Mesodermal cell (in vitro differentiated cells): Measurements from ENCODE around the gene ATP10A.

Experiments used
- H3K27ac ChIP-seq: 2 replicates; pipeline ENCODE4 v1.7.0; 2013; ENCODE audit warnings: mild to moderate bottlenecking, low read depth, low read length, moderate library complexity; ENCODE audit not compliant: severe bottlenecking
- H3K36me3 ChIP-seq: 2 replicates; pipeline ENCODE4 v1.7.1; 2013; ENCODE audit warnings: mild to moderate bottlenecking, low read length, moderate library complexity; ENCODE audit not compliant: control insufficient read depth, insufficient read depth
- H3K4me1 ChIP-seq: one replicate; pipeline ENCODE4 v1.7.1; 2013; ENCODE audit warnings: mild to moderate bottlenecking, low read length; ENCODE audit not compliant: insufficient read depth, control insufficient read depth, poor library complexity, severe bottlenecking
- H3K4me3 ChIP-seq: 2 replicates; pipeline ENCODE4 v1.7.0; 2013; ENCODE audit warnings: low read length, control low read depth, mild to moderate bottlenecking; ENCODE audit not compliant: insufficient read depth, poor library complexity, severe bottlenecking; ENCODE audit errors: extremely low read depth
- H3K9me3 ChIP-seq: 2 replicates; pipeline ENCODE4 v1.7.1; 2013; ENCODE audit warnings: mild to moderate bottlenecking, low read length, moderate library complexity; ENCODE audit not compliant: control insufficient read depth
- WGBS, 2 experiments: methylation state at CpG; one replicate each; pipeline ENCODE4 v1.1.5; 2013; ENCODE audit warnings: missing lambda C conversion rate in 2 of 2; ENCODE audit not compliant: insufficient coverage in 2 of 2; 5-methylcytosine and 5-hydroxymethylcytosine counted together

Gene ATP10A

DNA sequence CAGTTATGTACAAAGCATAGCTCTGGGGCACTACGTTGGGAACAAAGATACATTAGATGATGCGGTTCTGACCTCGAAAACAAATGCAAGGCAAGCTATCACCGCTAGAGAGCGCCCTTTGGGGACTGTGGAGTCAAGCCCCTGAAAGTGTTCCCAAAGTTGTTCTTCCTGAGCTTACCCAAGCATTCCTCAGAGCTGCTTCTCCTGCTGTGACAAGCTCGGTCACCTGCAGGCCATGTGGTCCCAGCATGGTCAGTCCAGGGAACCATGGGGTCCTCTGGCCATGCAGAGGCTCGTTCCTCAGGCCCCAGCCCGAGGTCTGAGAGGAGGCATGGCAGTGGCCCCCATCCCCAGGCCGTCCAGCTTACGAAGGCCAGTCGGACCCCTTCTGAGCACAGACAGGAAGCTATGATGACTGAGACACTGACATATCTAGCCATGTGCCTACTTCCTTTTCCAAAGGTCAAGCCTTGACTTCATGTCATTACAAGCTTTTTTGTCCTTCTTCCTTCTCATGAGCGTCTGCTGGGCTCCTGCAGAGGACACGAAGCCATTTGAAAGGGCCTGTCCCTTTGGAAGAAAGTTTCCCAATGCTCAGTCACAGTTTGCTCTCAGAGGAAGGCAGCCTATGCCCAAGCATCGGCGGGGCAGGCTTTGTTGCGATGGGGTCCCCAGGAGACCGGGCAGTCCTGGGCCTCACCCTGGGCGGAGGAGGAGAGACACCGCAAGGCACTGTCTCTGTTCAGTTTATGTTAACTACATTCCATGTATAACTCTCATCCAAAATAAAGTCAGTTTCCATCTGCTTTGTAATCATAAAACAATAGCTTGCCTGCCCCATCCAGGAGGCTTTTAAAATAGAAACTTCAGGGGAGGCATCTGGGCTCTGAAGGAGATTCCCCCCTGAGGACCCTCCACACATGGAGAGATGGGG, 79.3 kb downstream of the ATP10A start:
- 78 to 79% methylated on average over 15 to 19 of the region's 19 CpGs for WGBS, 2 experiments

DNA sequence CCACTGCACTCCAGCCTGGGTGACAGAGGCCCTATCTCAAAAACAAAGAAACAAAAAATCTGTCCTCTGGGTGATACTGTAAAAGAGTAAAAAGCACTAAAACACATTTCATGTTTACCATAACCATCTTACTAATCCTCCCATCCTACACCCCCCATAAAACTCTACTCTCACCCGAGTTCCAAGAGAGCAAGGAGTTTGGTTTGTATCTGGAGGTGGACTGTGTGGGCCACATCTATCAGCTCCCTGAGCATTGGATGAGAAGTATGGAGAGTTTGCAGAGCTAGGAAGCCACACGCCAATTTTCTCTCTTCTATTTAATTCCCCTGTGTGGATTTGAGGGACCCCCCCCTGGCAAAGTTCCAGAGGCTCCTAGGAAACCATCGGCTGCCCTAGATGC, 80.0 kb downstream of the ATP10A start:
- no peaks in the 10 kb centered on the region for H3K4me1 ChIP-seq
- no CpG with 5 or more reads among the region's 3 CpGs for WGBS, 2 experiments
- H3K9me3 ChIP-seq, result no peaks in the 10 kb centered on the region
- no peaks in the 10 kb centered on the region for H3K36me3 ChIP-seq
- H3K27ac ChIP-seq, result no peak overlapping the region
- H3K4me3 ChIP-seq, result no peak overlapping the region

More for the DNA sequence above, 79.3 kb downstream of the ATP10A start:
- no peaks in the 10 kb centered on the region for H3K36me3 ChIP-seq
- H3K9me3 ChIP-seq, result no peaks in the 10 kb centered on the region
- no peak overlapping the region for H3K27ac ChIP-seq
- no peak overlapping the region for H3K4me3 ChIP-seq
- H3K4me1 ChIP-seq, result peaks cover 3% of the 10 kb centered on the region

DNA sequence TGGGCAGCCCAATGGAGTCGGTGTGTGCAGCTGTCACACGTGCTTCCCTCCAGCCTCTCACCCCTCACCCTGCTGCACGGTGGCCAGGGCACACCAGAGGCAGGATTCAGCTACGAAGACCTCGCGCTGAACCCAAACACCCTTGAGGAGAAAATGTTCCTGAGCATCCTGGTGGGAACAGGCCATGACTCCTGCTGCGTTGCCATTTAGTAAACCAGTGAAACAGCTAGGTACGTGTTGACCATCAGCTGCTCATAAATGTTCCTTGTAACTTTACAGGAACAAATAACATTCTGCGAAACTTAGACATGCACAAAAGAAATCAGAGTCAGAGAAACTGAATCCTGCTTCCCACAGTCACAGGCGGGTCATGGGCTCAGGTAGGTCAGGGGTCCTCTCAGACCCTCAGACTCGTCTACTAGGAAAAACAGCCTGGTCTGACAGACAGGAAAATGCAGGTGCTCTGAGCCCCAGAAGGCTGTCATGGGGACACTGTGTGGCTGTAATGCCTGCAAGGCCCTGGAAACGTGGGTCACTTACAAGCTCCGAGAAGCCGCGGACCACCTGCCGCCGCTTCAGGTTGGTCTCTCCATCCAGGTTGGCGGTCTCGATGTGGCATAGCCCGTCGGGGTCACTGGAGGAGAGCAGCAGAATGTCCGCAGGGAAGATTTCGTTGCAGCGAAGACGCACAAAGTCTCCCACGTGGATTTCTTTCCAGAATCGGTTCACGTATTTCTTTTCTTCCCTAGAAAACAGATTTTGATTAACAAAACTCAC, 82.5 kb downstream of the ATP10A start:
- H3K36me3 ChIP-seq, result no peaks in the 10 kb centered on the region
- H3K9me3 ChIP-seq, result no peaks in the 10 kb centered on the region
- no peak overlapping the region for H3K4me3 ChIP-seq
- no peaks in the 10 kb centered on the region for H3K4me1 ChIP-seq
- no peak overlapping the region for H3K27ac ChIP-seq
- 91 to 92% methylated on average over 26 to 28 of the region's 28 CpGs for WGBS, 2 experiments

DNA sequence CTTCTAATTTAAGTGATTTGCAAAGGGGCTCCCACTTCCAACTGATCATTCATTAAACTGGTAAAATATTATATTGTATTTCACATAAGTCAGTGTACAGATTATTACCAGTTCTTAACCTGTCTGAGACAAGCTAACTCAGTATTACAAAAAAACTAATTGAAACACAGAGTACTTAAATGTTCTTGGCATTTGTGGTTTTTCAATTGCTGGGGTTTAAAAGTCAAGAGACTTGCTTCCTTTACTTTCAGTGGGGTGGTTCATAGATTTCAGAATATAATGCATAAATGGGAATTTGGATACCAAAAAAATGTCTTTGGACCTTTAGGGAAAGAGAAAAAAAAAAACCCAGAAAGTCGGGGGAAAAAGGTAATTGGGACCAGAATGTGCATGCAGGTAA, 85.0 kb downstream of the ATP10A start:
- H3K9me3 ChIP-seq, result no peaks in the 10 kb centered on the region
- H3K27ac ChIP-seq, result no peak overlapping the region
- peaks cover 9% of the 10 kb centered on the region for H3K4me1 ChIP-seq
- WGBS, 2 experiments, result 100% methylated on average over 1 of the region's 1 CpG; no CpG with 5 or more reads in 1 of the 2 experiments
- no peak overlapping the region for H3K4me3 ChIP-seq
- H3K36me3 ChIP-seq, result no peaks in the 10 kb centered on the region

DNA sequence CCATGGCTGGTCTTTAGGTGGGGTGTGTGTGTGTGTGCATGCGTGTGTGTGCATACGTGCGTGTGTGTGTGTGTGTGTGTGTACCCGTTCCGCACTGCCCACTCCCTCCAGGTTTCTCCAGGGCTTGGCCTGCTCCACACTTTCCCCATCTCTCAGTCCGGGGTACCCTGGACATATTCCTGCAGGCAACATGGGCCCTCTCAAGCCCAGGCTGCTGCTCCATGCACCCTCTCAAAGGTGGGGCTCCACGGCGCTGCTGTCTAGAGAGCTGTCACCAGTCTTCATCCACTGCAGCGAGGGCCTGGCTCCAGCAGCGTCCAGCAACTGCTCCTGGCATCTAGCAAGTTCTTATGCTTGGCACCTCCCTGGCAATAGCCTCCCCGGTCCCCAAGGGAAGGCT, 86.1 kb downstream of the ATP10A start:
- WGBS, 2 experiments, result 86 to 99% methylated on average over 5 to 7 of the region's 11 CpGs
- Histone ChIP-seq H3K4me3 (no peak overlapping the region), H3K9me3 (no peaks in the 10 kb centered on the region), H3K36me3 (no peaks in the 10 kb centered on the region), H3K27ac (no peak overlapping the region), H3K4me1 (peaks cover 9% of the 10 kb centered on the region)

DNA sequence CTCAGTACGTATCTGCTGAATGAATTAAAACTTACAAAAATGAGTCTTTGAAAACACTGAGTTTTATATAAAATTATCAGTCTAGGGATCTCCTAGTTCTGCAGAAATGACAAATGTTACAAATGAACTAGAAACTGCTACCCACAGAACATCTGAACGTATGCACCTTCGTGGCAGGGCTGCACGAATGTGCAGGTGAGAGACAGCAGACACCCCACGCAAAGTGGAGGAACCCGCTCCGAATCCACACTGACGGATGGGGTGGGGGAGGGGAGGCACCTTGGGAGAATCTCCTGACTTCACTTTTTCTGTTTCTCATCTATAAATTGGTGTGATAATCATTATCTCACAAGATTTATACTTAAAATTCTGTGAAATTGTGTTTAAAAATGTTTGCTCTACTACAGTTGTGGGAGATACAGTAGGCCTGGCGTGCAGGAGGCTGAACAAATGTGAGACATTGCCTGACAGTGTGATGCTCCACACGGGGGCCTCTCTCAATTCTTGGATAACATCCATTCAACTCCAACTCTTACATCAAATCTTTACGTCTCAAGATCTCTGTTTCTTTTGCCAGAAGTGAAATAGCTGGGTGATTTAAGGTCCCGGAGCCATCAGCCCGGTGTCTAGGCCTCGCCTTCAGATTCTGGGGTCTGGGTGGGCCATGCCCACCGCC, 86.9 kb downstream of the ATP10A start:
- Histone ChIP-seq H3K36me3 (no peaks in the 10 kb centered on the region), H3K27ac (no peak overlapping the region), H3K4me1 (peaks cover 9% of the 10 kb centered on the region), H3K9me3 (no peaks in the 10 kb centered on the region), H3K4me3 (no peak overlapping the region)
- 78 to 98% methylated on average over 5 to 9 of the region's 15 CpGs for WGBS, 2 experiments

DNA sequence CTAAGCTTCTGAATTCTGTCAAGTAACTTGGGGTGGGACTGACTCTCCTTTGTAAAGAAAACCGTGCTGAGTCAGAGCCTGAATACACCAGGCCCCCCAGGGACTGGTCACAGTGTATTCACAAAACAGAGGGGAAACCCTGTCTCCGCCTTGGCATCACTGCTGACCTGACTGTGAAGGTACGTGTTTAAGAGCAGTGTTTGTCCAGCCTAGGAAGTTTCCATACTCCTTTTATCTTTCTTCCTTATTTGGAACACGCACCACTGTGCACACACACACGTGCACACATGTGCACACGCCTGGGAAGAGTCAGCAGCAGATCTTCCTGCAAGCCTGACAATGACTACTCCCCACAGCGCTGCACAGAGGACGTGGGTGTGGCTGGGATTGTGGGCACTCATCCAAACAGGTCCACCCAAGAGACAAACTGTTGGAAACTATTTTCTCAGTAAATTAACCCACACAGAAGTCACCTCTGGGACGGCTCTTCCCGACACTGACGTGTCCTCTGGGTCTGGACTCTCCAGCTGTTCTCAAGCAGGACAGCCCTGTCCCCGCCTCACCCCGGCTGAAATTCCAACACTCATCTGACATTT, 87.7 kb downstream of the ATP10A start:
- 74 to 75% methylated on average over 11 to 13 of the region's 13 CpGs for WGBS, 2 experiments
- Histone ChIP-seq H3K36me3 (no peaks in the 10 kb centered on the region), H3K4me3 (no peak overlapping the region), H3K9me3 (no peaks in the 10 kb centered on the region), H3K4me1 (peaks cover 9% of the 10 kb centered on the region), H3K27ac (no peak overlapping the region)

DNA sequence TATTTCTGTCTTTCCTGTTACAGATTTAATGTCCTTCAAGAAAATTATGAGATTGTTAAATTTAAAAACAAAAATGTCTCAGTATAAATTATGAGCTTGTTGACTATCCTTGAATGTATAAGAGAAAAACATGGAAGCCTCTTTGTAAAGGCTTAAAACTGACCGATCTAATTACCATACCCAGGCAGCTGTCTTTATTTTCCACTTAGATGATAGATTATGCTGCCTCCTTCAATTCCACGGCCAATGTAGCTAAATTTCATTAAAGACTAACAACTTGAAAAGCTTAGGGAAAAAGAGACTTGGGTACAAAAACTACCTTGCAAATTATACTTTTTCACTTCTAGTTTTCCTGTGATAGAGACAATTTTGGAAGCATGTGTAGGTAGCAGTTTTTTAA, 88.3 kb downstream of the ATP10A start:
- H3K9me3 ChIP-seq, result no peaks in the 10 kb centered on the region
- H3K36me3 ChIP-seq, result no peaks in the 10 kb centered on the region
- H3K27ac ChIP-seq, result no peak overlapping the region
- H3K4me3 ChIP-seq, result no peak overlapping the region
- 60% methylated on average over 2 of the region's 2 CpGs; no CpG with 5 or more reads in 1 of the 2 experiments for WGBS, 2 experiments
- peaks cover 9% of the 10 kb centered on the region for H3K4me1 ChIP-seq

DNA sequence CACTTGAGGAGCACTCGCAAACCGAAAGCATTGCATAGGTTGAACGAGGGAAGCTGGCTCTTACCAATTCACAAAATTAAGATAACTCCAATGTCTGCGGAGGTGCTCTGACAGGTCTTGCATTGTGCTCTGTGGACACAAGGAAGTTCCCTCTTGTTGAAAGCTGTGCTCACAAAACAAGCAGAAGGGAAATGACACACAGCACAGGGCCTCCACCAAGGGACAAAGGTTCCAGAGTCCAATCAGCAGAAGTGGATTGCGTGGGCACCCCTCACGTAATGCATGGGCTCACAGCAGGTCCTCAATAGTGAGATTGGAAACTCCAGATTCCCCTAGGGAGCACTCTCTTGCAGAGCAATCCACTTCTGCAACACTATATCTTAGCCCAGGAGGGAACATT, 89.9 kb downstream of the ATP10A start:
- Histone ChIP-seq H3K27ac (no peak overlapping the region), H3K9me3 (no peaks in the 10 kb centered on the region), H3K36me3 (no peaks in the 10 kb centered on the region), H3K4me1 (peaks cover 9% of the 10 kb centered on the region), H3K4me3 (no peak overlapping the region)
- WGBS, 2 experiments, result 92 to 96% methylated on average over 6 of the region's 6 CpGs

DNA sequence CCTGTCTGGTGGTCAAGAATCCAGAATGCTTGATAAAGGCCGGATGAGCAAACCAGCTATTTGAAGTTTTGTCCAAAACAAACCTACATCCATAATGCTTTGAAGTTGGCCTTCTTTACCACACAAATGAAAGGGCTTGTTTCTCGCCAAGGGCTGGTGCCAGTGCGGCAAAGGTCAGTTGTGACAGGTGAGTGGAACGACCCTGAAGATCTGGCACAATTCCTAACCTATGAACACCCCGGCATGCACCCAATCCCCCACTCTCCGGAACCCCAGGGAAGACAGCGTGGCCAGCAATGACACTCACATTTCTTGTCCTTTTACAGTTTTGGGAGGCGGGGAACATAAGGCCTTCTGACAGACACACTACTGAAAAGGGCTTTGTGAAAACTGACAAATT, 90.6 kb downstream of the ATP10A start:
- H3K27ac ChIP-seq, result no peak overlapping the region
- 90 to 97% methylated on average over 5 to 7 of the region's 8 CpGs for WGBS, 2 experiments
- H3K4me1 ChIP-seq, result peaks cover 9% of the 10 kb centered on the region
- H3K36me3 ChIP-seq, result no peaks in the 10 kb centered on the region
- H3K4me3 ChIP-seq, result no peak overlapping the region
- H3K9me3 ChIP-seq, result no peaks in the 10 kb centered on the region
